ENCODE results near the gene ASIC1.
A peak's percentile ranks its signal among the peaks of the same experiment; 100 is the strongest.

ASIC1 gene

DNA sequence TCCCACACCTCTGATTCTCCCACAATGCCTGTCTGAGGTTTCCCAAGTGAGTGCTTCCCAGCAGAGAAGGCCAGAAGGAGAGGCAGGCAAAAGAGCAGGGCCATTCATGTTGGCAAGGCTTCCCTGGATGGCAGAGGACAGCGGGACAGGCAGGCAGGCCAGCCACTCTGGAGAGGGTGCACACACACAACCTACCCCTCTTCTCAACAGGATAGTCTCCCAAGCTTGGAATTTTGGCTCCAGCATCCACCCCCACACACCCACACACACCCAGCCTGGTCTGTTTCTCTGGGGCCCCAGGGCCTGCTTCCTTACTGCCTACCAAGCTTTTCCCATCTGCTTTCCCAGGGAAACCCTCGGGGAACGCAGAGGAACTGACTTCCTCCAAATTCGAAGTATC is 16.7 kb upstream of the ASIC1 start:
- DNase-seq (ENCODE audit: low read depth in 2 of 2) = no peak

DNA sequence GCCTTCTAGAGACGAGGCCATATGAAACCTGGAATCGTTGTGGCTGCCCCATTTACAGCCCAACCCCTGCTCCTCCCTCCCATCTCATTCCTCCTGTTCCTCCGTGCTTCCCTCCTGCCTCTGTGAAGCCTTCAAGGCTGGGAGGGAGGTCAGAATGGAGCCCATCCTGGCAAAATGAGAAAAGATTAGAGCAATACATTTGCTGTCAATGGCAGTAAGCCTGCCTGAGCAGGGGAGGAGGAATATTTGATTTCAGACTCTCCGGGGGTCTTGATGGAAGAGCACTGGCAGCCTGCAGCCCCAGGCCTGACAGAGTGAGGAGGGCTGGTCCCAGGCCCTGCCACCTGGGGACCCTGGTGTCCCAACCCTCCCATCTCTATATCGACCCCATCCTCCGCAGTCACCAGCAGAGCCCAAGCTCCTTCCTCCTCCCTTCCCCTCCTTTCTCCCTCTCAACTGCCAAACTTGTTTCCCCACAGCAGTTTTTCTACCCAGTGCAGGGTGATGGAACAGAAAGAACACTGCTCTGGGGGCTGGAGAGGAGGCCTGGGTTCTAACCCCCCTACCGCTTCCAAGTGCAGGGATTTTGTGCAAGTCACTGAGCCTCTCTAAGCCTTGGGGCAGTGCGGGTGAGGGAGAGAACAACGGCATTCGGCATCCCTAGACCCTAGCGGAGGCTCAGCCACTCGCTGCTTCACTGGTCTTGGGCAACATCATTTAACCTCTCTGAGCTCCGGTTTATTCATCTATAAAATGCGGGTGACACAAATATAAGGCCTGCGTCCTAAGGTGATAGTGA is 16.1 kb upstream of the ASIC1 start:
- DNase-seq (ENCODE audit: low read depth in 2 of 2) = no peak

DNA sequence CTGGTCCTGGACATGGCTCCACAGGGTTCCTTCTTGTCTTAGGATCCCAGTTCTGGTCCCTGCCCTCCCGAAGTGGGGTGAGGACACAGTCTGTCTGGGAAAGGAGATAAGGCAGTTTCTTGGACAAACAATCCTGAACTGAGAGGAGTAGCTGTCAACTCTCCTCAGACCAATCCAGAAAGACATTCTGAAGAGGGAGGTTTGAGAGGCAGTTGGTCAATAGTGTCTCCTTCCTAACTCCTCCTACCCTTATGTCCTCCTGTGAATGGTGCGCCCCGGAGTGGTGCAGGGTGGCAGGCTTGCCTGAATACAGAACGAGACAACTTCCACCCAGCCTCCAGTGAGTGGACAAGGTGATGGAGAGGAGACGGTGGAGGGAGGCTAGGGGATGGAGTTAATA is 15.4 kb upstream of the ASIC1 start:
- no peak for DNase-seq (ENCODE audit: low read depth in 2 of 2)

DNA sequence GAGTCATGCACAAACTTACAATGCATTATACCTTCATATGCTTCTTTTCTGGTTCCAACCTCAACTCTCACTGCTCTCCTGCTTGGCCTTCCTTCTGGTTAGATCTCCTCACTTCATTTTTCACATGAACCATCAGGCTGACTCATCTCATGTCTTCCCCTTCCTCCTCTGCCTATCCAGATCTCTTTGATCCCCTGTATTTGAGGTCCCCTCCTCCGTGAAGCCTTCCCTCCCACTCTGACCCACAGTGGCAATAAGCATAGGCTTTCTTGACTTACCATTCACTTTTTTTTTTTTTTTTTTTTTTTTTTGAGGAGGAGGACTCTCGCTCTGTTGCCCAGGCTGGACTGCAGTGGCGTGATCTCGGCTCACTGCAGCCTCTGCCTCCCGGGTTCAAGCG is 14.7 kb upstream of the ASIC1 start:
- DNase-seq (ENCODE audit: low read depth in 2 of 2) = no peak

DNA sequence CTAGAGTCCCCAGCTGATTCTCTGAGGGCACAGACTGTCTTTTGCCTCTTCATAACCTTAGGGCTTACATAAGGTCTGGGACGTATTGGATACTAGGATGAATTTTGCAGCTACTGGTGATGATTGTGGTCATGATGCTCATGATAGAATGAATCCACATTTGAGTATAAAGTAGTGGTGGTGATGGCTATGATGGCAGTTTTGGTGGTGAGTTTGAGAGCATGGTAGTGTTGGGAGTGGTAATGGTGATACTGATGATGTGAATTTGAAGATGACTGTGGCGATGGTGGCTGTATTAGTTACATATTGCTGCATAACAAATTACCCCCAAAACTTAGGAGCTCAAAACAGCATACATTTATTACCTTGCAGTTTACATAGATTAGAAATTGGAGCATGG is 14.1 kb upstream of the ASIC1 start:
- DNase-seq (ENCODE audit: low read depth in 2 of 2) = no peak

DNA sequence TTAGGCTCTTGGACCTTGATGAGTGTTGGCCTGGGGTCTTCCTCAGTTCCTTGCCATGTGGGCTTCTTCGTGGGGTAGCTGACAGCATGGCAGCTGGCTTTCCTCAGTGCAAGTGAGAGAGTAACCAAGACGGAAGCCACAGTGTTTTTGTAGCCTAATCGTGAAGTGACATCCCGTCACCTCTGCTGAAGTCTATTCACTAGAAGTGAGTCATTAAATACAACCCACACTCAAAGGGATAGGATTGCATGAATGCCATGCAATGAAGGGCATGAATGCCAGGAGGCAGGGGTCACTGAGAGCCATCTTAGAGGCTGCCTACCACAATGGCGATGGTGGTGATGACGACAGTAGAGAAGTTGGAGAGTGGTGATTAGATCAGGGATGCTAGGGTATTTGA is 13.5 kb upstream of the ASIC1 start:
- no peak for DNase-seq (ENCODE audit: low read depth in 2 of 2)

DNA sequence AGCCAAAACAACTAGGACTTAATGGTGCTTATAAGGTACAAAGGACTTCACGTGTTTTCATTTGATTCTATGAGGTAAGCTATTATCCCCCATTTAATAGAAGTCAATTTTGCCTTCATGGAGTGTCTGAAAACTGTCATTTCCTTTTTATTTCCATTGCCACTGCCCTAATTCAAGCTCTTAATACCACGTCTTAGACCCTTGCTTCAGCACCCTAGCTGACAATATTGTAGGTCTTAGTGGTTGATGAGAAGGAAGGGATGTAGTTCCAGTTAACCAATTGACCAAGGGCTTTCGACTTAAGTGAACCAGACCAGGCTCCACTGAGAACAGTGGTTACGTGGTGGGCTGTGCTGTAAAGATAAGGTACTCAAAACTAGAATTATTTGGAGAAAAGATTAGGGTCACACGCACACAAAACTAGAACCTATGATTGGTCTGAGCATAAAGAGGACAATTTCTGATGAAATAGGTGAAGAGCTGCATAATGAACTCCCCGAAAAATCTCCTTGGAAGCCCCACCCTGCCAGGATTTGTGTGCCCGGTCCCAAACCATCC is 9.6 kb upstream of the ASIC1 start:
- DNase-seq (ENCODE audit: low read depth in 2 of 2) = no peak

DNA sequence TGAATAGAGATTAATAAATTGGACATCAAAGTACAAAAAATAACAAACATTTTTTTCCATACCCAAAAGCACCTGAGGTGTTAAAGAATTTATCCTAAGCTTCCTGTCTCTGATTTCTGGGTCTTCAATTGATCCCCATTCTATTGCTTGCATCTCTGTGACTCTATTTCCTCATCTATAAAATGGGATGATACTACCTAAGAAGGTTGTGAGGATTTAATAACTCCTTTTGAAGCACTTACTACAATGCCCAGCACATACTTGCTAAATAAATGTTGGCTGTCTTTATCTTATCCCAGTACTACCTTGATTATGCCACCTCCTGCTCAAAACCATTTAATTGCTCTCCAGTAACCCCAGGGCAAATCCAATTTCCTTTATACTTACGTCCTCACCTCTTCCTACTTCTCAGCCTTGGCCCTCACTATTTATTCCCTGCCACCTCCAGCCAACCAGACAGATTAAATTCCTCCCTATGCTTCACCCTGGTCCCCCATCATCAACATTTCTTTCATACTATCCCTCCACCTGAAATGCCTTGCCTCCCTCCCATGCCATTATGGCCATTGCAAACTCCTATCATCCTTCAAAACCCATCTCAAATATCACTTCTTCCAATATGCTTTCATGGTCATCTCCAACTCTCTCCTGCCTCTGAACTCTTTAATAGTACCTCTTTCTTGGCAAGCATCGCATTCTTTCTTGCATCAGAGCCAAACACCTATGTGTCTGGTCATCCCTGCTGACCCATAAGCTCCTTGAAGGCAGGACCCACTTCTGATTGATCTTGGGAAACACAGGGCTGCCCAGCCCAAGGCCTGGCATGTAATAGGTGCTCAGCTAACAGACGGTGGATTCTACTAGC is 7.9 kb upstream of the ASIC1 start:
- no peak for DNase-seq (ENCODE audit: low read depth in 2 of 2)

DNA sequence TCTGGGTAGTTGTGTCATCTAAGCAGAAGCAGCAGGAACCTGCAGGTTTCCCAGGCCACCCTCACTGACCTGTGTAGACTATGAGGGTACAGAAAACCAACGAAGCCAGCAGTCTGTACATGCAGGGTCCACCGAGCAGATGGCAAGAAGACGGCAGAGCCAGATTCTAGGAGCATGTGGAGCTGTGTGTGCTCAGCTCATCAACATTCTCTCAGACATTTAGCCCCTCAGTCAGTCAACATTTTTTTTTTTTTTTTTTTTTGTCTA is 7.3 kb upstream of the ASIC1 start:
- DNase-seq (ENCODE audit: low read depth in 2 of 2) = no peak

DNA sequence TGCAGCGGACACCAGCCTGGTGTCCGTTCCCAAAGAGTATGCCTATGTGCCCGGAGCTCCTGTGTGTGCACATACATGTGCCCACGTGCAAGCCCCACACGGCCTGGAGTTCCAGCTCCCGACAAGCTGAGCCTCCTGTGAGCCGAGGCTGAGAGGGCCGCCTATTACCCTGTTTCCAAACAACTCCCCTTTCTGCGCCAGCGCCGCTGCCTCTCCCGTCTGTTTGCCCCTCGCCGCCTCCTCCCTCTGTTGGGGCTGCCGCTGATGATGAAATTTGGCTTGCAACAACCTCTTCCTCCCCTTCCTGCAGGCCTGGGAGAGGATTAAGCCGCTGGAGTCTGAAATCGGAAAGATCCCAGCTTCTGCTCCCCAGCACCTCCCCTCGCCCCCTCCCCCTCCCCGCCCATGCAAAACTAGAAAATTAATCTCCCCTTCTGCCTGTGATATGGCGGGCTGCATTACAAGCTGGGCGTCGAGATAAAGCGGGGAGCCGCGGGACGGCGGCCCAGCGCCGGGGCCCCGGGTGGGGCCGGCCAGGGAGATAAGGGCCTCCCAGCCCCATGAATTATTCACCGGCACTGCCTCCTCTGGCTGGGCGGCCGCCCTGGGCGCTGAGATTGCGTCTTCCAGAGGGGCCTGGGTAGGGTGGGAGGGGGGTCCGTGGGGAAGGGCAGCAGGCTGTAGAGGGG is 6.8 kb upstream of the ASIC1 start:
- DNase-seq (ENCODE audit: low read depth in 2 of 2) = no peak

DNA sequence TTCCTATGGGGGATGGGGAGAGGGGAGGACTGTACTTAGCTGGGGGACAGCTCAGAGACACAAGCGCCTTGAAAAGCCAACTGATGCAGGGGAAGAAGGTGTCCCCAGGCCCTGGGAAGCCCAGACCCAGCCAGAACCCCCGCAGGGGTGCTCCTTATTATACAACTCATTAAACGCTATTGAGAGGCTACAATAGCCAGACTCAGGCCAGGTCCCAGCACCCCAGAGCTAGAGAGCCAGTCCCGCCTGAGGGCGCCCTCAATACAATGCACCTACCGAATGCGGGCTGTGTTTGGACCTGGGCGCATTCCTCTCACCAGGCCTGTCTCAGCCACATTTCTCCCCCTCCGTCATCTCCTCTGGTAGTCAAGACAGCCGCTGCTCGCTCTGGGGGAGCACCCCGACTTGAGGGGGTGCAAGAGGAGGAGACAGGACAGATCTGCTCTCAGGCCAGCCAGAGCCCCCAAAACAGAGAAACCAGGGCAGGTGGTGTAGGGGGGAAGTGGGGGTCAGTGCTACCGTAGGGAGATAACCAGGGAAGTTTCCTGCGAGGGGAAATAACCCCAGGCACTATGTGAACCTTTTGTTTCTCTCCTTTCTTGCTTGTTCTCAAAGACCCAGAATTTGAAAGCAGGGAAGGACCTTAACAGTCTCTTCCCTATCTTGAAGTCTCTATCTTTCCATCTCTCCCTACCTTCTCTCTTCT is 6.1 kb upstream of the ASIC1 start:
- DNase-seq (ENCODE audit: low read depth in 2 of 2) = no peak

DNA sequence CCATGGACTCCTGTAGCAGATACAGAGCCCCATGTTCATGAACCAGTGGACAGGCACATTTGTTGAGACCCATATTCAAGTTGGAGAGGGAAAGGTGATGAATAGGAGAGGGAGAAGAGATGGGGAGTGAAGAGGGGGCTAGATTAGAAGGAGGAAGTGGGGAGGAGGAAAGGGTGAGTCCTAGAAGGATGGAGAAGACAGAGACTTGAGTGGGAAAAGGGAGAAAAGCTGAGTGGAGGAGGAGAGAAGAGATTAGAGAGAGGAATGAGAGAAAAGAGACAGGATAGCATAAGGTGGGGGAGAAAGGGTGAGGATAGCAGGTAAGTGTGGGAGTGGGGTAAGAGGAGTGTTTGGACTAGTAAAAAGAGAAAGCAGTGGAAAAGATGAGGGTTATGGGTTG is 4.9 kb upstream of the ASIC1 start:
- DNase-seq (ENCODE audit: low read depth in 2 of 2) = no peak

DNA sequence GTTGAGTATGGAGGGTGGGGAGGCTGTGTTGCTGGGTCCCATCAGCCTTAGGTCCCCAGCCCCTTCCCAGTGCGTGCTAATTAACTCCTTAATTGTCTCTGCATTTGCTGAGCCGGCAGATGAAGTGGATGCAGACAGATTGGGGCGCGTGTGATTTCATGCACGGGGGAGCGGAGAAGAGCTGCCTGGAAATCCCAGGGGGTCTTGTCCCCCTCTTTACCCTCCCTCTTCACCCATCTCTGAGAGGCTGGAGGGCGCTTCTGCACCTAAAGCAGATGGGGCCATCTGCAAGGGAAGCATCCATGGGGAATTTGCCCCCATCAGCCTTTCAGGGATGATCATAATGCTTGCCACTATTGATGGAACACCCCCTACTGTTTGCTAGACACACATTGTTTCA is 4.4 kb upstream of the ASIC1 start:
- DNase-seq (ENCODE audit: low read depth in 2 of 2) = no peak

DNA sequence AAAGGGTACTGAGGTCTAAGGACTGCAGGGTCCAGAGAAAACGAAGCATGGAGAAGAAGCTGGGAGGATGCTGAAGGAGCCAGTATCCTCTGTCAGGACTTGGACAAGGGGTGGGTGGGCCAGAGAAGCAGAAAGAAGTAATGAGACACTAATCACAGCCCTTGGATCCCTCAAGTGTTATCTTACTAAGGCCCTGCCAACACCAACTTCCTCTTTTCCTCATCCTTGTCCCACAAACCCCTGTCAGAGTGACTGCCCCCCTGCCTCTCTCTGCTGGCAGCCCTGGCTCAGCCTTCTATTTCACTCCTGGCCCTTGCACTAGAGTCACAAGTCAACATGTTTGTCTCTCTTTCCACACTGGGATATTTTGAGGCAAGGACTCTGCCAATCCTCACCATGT is 3.8 kb upstream of the ASIC1 start:
- DNase-seq (ENCODE audit: low read depth in 2 of 2) = no peak

DNA sequence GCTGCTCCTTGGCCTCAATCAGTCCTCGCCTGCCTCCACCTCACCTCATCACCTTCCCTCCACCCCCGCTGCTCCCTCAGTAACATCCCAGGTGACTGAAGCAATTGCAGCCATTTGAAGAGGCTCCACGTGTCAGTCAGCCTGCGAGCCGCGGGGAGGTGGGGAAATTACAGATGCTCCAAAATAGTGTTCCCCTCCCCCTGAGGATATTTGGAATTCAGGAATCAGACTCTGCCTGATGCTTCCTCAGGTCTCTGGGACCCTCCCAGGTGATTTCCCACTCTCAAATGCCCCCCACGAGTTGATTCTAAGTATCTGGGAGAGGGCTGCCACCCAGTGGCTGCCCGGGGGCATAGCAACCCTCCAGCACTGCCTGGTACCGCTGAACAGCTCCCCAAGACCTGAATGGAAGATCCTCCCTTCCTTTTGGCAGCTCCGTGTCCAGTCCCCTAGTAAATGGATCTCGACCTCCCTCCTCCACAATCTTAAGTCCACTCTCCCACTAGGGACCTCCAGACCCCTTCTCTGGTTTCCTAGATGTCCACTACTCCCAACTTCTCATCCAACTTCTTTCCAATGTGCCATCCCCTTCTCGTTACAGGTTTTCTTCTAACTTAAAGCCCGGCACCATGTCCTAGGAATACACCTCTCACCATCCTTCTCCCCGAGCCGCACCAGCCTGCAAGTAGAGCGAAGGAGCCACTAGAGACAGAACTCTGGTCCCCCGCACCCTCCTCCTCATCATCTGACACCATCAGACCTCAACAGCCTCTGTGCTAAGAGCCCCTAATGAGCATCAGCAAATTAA is 1.4 kb upstream of the ASIC1 start:
- DNase-seq (ENCODE audit: low read depth in 2 of 2) = peak; percentile 49 to 53

DNA sequence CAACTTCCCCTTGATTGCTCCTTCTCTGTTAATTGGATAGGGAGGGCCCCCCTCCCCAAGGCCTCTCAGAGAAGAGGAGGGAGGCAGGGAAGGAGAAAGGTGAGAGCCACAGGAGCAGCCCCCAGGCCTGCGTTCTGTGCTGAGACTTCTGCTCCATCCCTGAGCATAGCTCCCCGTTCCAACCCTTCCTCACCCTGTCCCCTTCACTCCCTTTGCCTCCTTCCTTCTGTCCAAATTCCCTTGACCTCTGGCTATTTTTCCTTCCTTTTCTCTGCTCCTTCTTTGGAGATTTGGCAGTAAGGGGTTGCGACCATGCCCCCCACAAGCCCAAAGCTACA is 788 bp upstream of the ASIC1 start:
- no peak for DNase-seq (ENCODE audit: low read depth in 2 of 2)

DNA sequence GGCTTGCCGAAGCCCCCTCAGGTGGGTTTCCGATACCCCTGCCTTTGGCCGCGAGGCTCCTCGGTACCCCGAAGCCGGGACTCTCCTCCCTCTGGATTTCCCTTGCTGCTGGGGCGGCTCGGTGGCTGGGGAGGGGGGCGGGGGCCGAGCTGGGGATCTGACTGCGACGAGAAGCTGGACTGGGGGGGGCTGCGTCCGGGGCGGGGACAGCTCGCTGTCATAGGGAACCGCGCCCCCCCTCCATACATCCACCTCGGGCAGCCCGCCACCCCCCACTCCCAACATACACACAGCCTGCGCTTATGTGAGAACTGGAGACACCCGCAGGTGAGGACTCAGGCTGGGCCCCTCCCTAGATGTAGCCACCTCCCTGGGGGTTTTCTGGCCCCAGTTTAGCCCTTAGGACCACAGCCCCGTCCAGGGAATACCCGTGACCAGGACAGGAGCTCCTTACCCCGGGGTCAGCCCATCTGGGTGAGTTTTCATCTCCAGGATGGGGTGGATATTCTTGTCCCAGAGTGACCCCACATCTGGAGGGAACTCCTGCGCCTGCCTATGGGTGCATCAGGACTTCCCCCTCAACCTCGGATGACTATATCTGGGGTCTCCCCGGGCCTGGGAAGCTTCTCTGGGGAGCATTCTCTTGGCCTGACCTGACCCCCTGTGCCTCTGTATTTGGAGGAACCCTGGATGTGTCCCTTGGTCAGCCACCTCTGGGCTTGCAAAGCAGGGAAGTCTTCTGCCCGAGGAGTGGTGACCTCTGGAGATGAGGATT is 687 bp downstream of the ASIC1 start:
- DNase-seq (ENCODE audit: low read depth in 2 of 2) = no peak

DNA sequence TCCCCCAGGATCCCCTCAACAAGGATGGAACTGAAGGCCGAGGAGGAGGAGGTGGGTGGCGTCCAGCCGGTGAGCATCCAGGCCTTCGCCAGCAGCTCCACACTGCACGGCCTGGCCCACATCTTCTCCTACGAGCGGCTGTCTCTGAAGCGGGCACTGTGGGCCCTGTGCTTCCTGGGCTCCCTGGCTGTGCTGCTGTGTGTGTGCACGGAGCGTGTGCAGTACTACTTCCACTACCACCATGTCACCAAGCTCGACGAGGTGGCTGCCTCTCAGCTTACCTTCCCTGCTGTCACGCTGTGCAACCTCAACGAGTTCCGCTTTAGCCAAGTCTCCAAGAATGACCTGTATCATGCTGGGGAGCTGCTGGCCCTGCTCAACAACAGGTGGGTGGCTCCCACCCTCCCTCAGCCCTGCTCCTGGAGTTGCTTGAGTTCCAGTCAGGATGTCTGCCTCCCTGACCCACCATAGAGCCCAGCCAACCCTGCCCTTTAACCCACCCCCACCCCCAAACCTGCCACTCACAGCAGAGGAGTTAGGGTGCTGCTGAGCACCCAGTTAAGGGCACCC is 1.4 kb downstream of the ASIC1 start:
- DNase-seq (ENCODE audit: low read depth in 2 of 2) = no peak

DNA sequence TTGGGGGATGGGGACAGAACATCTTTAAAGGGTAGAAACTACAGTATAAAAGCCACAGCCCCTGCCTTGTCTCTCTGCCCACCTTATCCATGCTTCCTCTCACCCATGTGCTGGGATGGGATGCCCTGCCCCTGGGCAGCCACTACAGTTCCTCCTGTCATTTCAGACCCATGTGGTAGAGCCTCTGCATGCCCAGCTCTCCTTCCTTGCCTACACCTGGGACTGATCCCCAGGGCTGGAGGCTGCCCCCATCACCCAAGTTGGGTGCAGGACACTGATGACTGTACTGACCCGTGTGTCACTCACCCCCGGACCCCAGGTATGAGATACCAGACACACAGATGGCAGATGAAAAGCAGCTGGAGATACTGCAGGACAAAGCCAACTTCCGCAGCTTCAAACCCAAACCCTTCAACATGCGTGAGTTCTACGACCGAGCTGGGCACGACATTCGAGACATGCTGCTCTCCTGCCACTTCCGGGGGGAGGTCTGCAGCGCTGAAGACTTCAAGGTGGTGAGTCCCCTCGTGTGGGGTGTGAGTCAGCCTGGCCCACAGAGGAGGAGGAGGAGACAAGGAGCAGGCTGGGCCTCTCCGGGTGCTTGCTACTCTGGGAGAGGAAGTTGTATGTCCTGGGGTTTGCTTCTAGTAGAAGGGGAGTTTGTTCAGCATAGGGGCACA is 2.2 kb downstream of the ASIC1 start:
- DNase-seq (ENCODE audit: low read depth in 2 of 2) = peak; percentile 34 to 35

DNA sequence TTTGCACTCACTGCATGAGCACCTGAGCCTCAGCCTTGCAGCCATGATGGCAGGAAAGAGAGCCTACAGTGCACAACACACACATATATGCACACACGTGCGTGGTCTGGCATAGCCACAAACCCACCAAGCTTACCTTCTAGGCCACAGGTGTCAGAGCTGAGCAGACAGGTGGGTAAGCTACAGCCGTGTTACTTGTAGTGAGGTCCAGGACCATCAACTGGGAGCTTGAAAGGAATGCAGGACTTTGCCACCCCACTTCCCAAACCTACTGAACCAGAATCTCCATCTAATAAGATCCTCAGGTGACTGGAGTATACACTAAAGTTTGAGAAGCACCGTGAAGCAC is 2.7 kb downstream of the ASIC1 start:
- no peak for DNase-seq (ENCODE audit: low read depth in 2 of 2)

Data from activated CD4-positive, alpha-beta T cell treated with anti-CD3 and anti-CD28 coated beads for 24 hours (primary cell).